ENCODE measurements around the gene COQ9.
A peak's percentile ranks its signal among the peaks of the same experiment; 100 is the strongest.

COQ9 gene

DNA sequence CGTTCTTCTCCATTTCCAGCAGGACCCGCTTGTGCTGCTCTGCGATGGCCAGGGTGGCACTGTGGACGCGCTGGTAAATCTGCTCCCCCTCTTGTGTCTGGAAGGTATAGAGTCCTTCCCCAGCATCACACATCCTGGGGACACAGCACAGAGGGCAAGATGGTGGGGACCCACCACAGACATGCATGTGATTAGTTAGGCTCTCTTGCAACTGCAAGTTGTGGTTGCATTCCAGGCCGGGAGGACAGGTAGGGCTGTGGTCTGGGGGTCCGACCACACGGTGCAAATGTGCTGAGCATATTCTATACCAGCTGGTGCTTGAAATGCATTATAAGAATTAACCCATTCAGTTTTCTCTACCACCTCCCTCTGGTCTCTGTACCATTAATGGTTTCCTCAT is 26.6 kb downstream of the COQ9 start:
- no peak for DNase-seq

GRCh38 chr16:57474671-57475661 is 27.7 kb downstream of the COQ9 start:
- DNase-seq: no peak

DNA sequence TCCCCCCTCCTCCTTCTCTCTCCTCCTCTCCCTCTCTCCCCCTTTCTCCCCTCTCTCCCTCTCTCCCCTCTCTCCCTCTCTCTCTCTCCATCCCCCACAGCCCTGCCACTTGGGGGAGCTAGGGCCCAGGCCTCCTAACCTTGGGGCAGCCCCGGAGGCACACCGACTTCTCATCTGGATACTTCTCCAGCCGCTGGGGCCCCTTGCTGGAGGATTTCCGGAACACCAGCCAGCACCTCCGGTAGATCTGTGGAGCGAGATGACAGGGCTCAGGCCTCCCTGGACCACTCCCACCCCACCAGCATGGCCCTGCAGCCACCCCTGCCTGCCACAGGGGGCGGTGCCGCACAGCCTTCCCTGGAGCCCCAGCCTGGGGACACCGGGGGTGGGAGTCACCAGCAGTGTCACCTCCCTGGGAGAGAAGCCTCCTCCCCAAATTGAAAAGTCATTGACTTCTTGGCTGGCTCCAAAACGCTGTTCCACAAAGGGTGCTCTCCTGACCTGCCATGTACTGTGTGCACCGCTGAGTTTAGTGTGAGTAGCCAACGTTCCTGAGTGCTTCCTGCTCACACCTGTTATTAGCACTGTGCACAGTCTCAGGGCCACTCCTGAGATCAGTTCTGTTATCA is 28.5 kb downstream of the COQ9 start:
- peak; percentile 45 for DNase-seq

DNA sequence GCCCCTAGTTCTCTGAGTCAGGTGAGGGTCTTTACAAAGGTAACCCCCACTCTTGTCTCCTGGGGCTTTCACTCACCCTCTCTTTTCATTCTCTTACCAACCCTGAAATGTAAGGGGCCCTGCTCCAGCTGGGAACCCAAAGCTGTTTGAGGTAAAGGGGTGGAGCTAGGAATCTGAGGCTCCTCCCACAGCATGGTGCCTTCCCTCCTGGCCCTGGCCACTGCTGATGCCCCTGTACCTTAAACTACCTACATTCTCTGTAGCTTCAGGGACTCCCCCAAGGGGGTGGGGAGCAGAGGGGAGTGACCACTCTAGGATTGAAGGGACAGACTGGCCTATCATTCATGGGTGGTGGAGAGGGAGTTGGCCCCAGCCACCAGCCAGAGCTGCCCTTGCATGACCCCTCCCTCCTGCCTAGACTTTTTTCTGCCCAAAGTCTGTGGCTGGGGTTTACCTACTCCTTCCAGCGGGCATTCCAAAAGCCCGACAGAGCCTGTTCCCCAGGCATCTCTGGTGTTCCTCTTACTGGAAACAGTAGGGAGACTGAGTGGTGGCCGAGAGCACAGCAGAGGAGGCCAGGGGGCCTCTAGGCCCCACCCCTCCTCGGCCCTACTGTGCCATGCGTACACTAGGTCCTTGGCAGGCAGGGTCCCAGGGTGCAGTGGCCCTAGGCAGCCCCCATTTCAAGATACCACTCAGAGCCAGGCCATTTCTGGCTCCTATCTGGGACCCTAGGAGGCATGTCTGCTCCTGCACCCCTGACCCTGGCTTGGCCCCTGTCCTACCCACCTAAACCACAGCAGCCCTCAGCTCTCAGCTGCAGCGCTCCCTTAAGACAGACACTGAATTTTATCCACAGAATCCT is 29.5 kb downstream of the COQ9 start:
- DNase-seq: no peak

- DNase-seq: no peak
Measured at GRCh38 chr16:57477531-57478202, 30.4 kb downstream of the COQ9 start.

DNA sequence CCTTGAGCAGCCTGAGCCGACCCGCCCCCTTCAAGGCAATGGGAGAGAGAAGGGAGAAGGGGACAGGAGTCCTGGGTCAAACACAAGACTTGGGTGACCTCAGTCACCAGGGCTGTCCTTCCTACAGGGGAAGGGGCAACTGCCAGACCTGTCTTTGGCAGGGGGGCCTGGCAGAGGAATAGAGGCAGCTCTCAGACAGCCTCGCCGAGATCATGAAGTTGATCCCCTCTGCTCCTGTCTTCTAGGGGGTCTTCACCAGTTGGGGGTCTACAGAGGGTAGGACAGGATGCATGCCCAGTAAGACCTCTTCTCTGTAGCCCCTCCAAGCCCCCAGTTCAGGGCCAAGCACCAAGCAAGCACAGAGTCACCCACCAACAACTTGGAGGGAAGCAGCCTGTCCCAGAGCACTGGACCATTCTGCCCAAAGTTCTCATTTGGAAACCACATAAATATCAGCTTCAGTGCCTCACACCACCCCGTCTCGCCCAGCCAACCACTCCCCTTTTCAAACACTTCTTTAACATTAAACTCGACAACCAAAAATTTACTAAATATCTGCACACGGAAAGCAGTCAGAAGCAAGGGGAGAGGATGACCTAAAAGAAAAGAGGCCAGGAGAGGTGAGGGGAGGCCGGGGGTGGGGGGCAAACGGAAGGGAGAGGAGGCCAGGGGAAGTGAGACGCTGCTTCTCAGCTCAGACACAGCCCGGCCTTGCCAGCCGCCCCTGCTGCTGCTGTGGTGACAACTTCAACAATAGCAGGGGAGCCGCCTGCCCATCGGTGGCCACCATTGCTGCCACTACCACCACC is 31.3 kb downstream of the COQ9 start:
- DNase-seq: no peak

DNA sequence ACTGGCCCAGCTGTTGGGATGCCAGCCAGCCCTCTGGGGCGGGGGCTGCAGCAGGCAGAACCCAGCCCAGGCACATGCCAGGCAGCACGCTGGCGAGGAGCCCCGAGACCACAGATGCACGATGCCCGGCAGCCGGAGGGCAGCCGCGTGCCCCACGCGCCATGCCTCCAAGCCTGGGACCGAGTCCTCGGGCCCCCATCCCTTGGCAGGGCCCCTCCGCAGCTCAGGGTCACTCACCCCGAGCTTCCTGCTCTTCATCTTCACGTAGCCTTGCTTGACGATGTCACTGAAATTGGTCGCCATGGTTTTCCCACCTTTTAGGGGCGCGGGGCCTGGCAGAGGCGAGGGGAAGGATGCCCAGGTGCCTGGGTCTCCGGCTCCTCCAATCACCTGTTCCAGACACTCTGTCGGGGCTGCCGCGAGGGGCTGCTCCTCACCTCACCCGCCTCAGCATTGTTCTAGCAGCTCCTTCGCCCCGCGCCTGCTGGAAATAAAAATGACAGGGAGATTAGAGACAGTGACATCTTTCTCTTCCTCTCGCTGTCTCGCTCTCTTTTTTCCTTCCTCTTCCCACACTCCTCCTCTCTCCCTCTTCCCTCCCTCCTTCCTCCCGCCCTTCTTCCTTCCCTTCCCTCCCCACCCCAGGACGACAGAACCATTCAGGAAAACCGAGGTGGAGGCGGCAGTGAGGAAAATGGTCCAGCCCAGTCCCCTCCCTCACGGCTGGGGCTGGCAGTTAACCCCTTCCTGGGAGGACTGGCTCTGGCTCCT is 32.1 kb downstream of the COQ9 start:
- no peak for DNase-seq

DNA sequence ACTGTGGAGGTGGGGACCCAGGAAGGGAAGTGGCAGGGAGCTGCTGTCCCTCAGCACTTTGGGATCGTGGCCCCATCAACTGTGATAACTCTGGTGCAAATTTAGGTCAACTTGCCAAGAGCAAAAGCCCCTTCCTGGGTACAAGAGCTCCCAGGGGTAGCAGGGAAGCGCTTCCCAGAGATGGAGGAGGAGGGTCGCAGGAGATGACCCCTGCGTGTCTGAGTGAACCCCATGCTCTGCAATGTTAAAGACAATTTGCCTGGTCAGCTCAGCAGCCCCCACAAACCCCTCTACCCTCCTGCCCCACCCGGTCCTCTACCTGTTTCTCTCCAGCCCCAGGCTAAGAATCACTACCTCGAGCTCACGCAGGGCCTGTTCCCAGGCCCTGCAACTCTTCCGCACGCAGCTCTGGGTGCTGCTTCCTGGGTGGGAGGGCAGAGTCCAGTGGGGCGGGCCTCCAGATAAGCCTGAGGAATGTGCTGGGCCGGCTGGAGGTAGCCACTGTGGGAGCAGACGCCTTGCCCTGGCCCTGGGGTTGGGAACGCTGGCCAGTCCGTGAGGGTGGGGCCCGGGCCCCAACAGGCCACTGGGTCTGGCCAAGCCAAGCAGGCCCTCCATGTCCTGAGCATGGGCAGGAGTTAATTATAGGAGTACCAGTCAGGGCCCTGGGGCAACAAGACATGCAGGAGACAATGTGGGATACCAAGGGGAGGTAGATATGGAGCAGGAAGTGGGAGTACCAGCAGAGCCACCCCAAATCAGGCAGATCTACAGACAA is 32.9 kb downstream of the COQ9 start:
- no peak for DNase-seq

- DNase-seq: no peak
Measured at GRCh38 chr16:57480754-57481230, 33.5 kb downstream of the COQ9 start.

GRCh38 chr16:57481421-57481820 is 34.1 kb downstream of the COQ9 start:
- no peak for DNase-seq

GRCh38 chr16:57482845-57483545 is 35.7 kb downstream of the COQ9 start:
- no peak for DNase-seq

DNA sequence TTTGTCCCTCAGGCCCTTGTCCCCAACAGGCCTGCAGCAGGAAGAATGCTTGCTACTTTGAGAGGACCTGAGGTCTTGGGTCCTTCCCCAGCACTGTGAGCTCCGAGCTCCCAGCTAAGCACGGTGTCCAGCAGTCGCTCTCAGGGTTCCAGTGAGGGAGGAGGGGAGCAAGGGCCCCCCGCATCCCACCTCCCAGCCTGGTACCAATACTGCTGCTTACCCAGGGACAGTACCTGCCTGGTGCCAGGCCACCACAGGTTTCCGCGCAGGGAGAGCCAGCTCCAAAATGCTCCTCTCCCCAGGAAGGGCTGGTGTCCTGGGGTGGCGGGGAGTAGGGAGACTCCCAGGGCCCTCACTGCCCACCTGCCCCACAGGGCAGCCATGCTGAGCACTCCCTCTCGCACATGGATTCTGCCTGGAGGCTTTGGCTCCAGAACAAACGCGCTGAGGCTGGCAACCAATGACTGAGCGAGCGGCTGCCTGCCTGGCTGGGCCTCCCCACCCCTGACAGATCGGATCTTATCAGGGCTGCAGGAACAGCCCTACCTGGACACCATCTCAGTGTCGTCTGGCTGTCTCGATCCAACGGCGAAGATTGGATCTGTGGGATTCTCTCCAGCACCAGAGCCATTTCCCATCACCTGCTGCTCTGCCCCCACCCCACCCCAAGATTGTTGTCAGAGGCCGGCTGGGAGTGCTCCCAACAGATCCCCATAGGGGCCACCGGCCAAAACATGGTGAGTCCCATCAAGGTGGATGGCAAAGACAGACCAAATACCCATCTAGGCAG is 36.6 kb downstream of the COQ9 start:
- no peak for DNase-seq

GRCh38 chr16:57484515-57485005 is 37.3 kb downstream of the COQ9 start:
- no peak for DNase-seq

DNA sequence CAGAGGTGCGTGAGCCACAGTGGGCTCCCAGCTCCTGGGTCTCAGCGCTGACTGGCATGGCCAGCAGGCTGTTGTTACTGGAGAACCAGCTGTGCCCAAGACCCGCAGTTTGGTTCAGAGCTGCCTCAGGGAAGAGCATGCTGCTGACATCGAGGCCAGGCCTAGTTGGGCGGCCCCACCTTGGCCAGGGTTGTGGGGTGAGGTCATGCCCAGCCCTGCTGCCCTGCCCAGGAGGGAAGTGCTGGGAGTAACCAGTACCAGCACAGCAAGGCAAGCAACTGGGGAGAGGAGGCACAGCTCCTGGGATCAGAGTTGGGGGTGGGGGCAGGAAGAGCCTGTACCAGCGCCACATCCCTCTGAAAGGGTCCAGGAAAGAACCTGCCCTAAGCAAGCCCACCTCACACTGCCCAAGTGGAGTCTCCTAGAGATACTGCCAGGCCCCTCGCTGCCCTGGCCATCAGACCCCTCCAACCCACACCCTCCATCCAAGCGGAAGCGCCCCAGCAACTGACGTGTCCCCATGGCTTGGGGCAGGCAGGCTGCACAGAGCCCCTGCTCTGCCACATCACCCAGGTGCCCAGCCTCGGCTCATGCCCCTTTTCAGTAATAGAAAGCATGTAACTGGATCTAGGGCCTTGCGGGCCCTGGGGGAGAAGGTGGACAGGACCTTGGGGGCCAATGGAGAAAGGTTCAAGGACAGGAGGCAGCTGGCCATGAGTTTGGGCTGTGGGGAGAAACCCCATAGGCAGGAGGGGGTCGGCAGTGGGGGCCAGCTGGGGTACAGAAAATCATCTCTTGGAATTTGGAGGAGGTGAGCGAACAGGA is 38.0 kb downstream of the COQ9 start:
- DNase-seq: no peak

DNA sequence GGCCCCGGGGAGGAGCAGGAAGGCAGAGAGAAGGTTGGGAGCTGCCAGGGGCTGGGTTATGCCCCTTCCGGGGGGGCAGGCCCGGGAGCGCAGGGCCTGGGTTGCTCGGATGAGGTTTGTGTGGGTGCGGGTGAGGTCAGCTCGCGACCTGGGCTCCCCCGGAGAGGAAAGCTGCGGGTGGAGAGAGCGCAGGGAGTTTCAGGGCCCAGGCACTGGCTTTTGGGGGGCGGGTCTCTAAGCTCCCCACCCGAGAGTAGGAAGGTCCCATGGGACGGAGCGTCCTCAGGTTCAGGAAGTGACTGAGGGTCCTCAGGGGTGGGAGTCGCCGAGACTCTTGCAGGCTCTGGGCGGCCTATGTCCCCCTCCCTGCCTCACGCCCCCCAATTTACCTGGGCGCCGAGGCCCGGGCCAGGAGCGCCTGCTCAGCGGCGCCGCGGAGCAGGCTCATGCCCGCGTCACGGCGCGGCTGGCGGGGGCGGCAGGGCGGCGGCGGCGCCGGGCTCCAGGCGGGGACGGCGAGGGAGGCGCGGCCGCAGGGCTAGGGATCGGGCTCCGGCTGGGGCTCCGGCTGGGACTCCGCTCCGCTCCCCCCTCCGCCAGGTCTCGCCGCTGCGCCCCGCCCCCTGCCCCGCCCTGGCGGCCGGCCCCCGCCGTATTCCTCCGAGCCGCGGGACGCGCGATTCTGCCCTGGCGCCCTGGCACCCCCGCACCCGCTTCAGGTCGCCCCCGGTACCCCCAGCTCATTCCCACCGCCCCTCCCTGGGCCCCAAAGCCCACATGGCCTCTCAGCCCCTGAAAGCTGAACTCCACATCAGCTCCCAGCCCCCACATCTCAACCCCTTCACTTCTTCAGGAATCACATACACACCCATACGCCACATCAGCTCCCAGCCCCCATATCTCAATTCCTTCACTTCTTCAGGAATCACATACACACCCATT is 38.9 kb downstream of the COQ9 start, which contains the start of gene DOK4:
DOK4 (minus strand) TSS at position 578 of the 942 bp plus-strand sequence. CDS start 6,986 bp downstream, outside the sequence.
- peak; percentile 69 for DNase-seq

Measured in activated gamma-delta T cell (primary cell).